DND-41 (cell line): ENCODE results near the gene MRTFA.

Experiments used
- CTCF ChIP-seq: IDR thresholded peaks from 2 replicates; pipeline ENCODE4 v1.5.1; 2012; ENCODE audit warnings: borderline replicate concordance, low read length, moderate library complexity, mild to moderate bottlenecking; ENCODE audit not compliant: poor library complexity, severe bottlenecking; ENCODE audit errors: extremely low read depth
- EZH2 ChIP-seq: IDR thresholded peaks from 3 replicates; pipeline ENCODE4 v1.6.1; 2012; ENCODE audit warnings: borderline replicate concordance, low read depth, mild to moderate bottlenecking, moderate library complexity, low read length, inconsistent platforms; ENCODE audit not compliant: severe bottlenecking

GRCh38 chr22:40504285-40505249 lies 132.0 kb downstream of the MRTFA start:
- no peak for TF ChIP-seq CTCF
- TF ChIP-seq EZH2: no peak
